Breast epithelium (tissue), 4 donors: ENCODE results near the gene NEK1. TPM values are rescaled to one million over a fixed set of nuclear protein-coding genes. Genes with fewer than 3 reads are reported as not detected.
"Not testable (repeated sequence)": the region's sequence is repeated elsewhere in the genome, so short reads cannot be mapped to it uniquely, and the experiment has no call there.

Experiments used
- DNase-seq, 2 donors: peaks; one replicate each; pipeline ENCODE4 v3.0.0-alpha.2; 2019; ENCODE audit warnings: low spot score in 2 of 2
- H3K27ac ChIP-seq, 2 donors: fragments of 200-600 bp; sonication (generic) in 1 of 2; one replicate each; pipeline ENCODE4 v1.5.1; 2016 to 2019; ENCODE audit warnings: mild to moderate bottlenecking in 1 of 2
- H3K27me3 ChIP-seq, 2 donors: fragments of 200-600 bp; sonication (generic) in 1 of 2; one replicate each; pipeline versions ENCODE4 v1.5.1 to v1.6.0; 2017 to 2019; ENCODE audit warnings: control low read depth in 1 of 2, mild to moderate bottlenecking in 1 of 2
- H3K36me3 ChIP-seq: fragments of 200-600 bp; one replicate; pipeline ENCODE4 v1.5.1; 2019
- H3K4me1 ChIP-seq, 2 donors: fragments of 200-600 bp; sonication (generic); one replicate each; pipeline ENCODE4 v1.5.1; 2016 to 2019; ENCODE audit warnings: control low read depth in 1 of 2
- H3K4me3 ChIP-seq, 3 donors: fragments of 200-600 bp; sonication (generic); 1 replicate in 2 of 3; 2 replicates in 1 of 3; pipeline ENCODE4 v1.5.1; 2016 to 2019; ENCODE audit warnings: mild to moderate bottlenecking in 3 of 3, moderate library complexity in 2 of 3
- H3K9me3 ChIP-seq, 2 donors: fragments of 200-600 bp; sonication (generic) in 1 of 2; one replicate each; pipeline ENCODE4 v1.5.1; 2016 to 2019; ENCODE audit warnings: control low read depth in 1 of 2
- POLR2A ChIP-seq: fragments of 450-650 bp; IDR thresholded peaks from one replicate; pipeline ENCODE4 v1.6.1; 2016; ENCODE audit warnings: antibody characterized with exemption, mild to moderate bottlenecking, moderate library complexity
- POLR2AphosphoS5 ChIP-seq, 3 donors: sonication (generic); formaldehyde crosslinking; IDR thresholded peaks; one replicate each; pipeline ENCODE4 v1.6.1; 2017; ENCODE audit warnings: antibody characterized with exemption in 3 of 3
- intact Hi-C: fragments of 100-400 bp; cut with DNase I; formaldehyde crosslinking; loops from one replicate; pipeline ENCODE4 v1.15.1; 2023; ENCODE audit warnings: low total_unique reads
- total RNA-seq, 3 donors: library from RNA; depleted of rRNA; stranded (reverse); fragments of >200 nt; gene quantifications; one replicate each; pipeline ENCODE4 v1.1.0, GENCODE V29; 2016
- TF ChIP-seq, protein P1 (sequence below), 3 donors: fragments of 450-650 bp; IDR thresholded peaks; one replicate each; pipeline ENCODE4 v1.5.1; 2016 to 2017; ENCODE audit warnings: antibody characterized with exemption in 3 of 3, mild to moderate bottlenecking in 3 of 3, moderate library complexity in 3 of 3

NEK1 gene
- total RNA-seq, 3 donors from 2014 or later = 14.4 to 18.1 (median 14.7) TPM

DNA sequence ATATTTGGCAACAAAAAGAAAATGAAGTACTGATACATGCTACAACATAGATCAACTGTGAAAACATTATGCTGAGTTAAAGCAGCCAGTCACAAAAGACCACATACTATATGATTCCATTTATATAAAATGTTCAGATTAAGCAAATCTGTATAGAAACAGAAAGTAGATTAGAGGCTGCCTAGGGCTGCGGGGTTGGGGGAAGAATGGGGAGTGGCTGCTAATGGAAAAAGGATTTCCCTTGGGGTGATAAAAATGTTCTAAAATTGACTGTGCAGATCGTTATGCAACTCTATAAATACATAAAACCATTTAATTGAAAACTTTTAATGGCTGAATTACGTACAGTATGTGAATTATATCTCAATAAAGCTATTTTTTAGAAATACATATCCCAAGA is 46.8 kb downstream of the NEK1 start:
- no peaks in the 10 kb centered on the region for H3K9me3 ChIP-seq
- no peaks in the 10 kb centered on the region for H3K36me3 ChIP-seq
- TF ChIP-seq, protein P1, sequence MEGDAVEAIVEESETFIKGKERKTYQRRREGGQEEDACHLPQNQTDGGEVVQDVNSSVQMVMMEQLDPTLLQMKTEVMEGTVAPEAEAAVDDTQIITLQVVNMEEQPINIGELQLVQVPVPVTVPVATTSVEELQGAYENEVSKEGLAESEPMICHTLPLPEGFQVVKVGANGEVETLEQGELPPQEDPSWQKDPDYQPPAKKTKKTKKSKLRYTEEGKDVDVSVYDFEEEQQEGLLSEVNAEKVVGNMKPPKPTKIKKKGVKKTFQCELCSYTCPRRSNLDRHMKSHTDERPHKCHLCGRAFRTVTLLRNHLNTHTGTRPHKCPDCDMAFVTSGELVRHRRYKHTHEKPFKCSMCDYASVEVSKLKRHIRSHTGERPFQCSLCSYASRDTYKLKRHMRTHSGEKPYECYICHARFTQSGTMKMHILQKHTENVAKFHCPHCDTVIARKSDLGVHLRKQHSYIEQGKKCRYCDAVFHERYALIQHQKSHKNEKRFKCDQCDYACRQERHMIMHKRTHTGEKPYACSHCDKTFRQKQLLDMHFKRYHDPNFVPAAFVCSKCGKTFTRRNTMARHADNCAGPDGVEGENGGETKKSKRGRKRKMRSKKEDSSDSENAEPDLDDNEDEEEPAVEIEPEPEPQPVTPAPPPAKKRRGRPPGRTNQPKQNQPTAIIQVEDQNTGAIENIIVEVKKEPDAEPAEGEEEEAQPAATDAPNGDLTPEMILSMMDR (IDR thresholded peaks at IDR 0.05) = no peak
- no peak for TF ChIP-seq POLR2A
- no peaks in the 10 kb centered on the region for H3K27me3 ChIP-seq
- H3K27ac ChIP-seq = no peak overlapping the region
- DNase-seq = no peak
- H3K4me3 ChIP-seq = no peak overlapping the region
- intact Hi-C loops = no loop called here
- H3K4me1 ChIP-seq = no peaks in the 10 kb centered on the region

DNA sequence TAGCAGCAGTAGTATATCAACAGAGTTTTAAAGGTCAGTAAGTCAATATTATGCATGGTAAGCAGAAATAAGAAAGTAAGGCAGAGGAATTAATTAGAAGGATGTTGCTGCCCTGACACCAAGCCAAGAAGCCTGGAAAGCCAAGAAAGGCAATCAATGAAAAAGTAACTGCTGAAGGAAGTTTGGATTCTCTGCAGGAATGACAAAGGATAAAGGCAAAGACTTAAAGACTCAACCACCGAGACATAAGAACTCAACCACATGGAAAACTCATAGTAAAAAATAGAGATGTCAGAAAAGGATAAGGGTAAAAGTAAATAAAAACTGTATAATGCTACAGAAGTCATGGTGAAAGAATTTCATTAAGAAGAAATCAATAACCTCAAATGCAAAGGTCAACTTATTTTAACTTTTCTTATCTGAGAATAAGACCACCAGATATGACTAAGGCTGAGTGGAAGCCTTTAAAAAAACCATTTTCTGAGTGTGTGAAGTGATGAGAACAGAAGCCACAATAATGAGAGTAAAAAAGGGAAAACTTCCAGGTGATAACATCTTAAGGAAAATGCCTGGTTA is 55.2 kb downstream of the NEK1 start:
- DNase-seq = no peak
- intact Hi-C loops = no loop called here

DNA sequence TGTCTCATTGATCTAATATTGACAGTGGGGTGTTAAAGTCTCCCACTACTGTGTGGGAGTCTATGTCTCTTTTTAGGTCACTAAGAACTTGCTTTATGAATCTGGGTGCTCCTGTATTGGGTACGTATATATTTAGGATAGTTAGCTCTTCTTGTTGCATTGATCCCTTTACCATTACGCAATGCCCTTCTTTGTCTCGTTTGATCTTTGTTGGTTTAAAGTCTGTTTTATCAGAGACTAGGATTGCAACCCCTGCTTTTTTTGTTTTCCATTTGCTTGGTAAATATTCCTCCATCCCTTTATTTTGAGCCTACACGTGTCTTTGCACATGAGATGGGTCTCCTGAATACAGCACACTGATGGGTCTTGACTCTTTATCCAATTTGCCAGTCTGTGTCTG is 65.8 kb downstream of the NEK1 start:
- not testable (repeated sequence) for H3K27ac ChIP-seq, H3K36me3 ChIP-seq, H3K4me1 ChIP-seq, H3K4me3 ChIP-seq, DNase-seq, H3K27me3 ChIP-seq
- intact Hi-C loops = loop anchor here (5.0 kb wide), 1 partner anchor 461 kb away; no protein-coding TSS in a partner anchor
- H3K9me3 ChIP-seq = peaks cover 5 to 17% of the 10 kb centered on the region in 2 donors

More for the DNA sequence above, 55.2 kb downstream of the NEK1 start:
- Histone ChIP-seq H3K4me1 (no peaks in the 10 kb centered on the region), H3K27ac (no peak overlapping the region), H3K27me3 (no peaks in the 10 kb centered on the region), H3K9me3 (no peaks in the 10 kb centered on the region), H3K4me3 (no peak overlapping the region), H3K36me3 (no peaks in the 10 kb centered on the region)
- no peak for TF ChIP-seq POLR2A
- TF ChIP-seq, protein P1 (IDR thresholded peaks at IDR 0.05) = no peak
- TF ChIP-seq POLR2AphosphoS5 (IDR thresholded peaks at IDR 0.05) = no peak

DNA sequence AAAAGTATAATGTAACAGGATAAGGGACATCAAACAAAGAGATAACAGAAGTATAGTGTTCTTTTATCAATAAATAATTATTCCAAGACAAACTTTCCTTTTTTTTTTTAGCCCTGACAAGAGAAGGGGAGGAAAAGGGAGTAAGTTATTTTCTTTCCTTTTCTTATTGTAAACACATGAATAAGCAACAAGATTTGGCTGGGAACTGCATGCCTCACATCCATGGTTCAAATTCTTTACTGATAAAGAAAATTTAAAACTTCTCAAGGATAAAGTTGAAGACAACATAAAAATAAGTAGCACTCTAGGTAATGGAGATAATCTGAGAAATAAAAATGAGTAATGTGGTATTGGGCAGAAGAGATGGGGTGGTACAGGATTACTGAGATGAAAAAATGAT is 71.6 kb downstream of the NEK1 start:
- no peak for TF ChIP-seq POLR2AphosphoS5 (IDR thresholded peaks at IDR 0.05)
- no peak for TF ChIP-seq POLR2A
- TF ChIP-seq, protein P1 (IDR thresholded peaks at IDR 0.05) = no peak
- intact Hi-C loops = no loop called here
- Histone ChIP-seq H3K36me3 (no peaks in the 10 kb centered on the region), H3K4me1 (no peaks in the 10 kb centered on the region), H3K27me3 (no peaks in the 10 kb centered on the region), H3K27ac (no peak overlapping the region), H3K4me3 (no peak overlapping the region), H3K9me3 (peaks cover 5 to 17% of the 10 kb centered on the region in 2 donors)
- no peak for DNase-seq

DNA sequence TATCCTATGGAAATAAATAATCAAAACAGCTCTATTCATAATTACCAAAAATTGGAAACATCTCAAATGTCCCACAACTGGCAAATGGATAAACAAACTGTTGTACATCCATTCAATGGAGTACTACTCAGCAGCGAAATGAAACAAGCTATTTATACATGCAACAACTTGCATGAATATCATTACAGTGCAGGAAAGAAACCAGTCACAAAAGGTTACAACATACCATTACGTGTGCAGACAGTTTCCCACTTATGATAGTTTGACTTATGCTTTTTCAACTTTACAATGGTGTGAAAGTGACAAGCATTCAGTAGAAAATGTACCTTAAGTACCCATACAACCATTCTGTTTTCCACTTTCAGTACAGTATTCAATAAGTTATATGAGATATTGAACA is 82.3 kb downstream of the NEK1 start:
- Histone ChIP-seq H3K27me3 (no peaks in the 10 kb centered on the region), H3K27ac (no peak overlapping the region), H3K4me3 (no peak overlapping the region), H3K36me3 (no peaks in the 10 kb centered on the region), H3K9me3 (no peaks in the 10 kb centered on the region), H3K4me1 (no peaks in the 10 kb centered on the region)
- no peak for TF ChIP-seq POLR2AphosphoS5 (IDR thresholded peaks at IDR 0.05)
- no peak for TF ChIP-seq POLR2A
- TF ChIP-seq, protein P1 (IDR thresholded peaks at IDR 0.05) = no peak
- intact Hi-C loops = no loop called here
- DNase-seq = no peak

DNA sequence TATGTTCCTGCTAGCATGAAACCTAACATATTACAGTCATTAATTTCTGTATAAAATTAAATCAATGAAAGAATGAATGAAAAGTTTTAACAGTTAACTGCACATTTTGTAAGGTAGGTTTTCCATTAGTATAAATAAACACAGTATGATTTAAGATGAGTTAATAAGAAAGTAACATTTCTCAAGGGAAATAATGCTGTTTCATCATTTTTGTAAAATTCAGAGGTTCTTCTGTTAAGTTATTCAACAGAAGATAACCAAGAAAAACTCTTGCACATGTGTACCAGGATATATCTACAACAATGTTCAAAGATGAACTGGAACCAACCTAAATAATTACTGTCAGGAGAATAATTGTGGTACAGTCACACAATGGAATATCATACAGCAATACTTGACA is 88.6 kb downstream of the NEK1 start:
- H3K27ac ChIP-seq = no peak overlapping the region
- no peaks in the 10 kb centered on the region for H3K4me1 ChIP-seq
- H3K9me3 ChIP-seq = no peaks in the 10 kb centered on the region
- no peak overlapping the region for H3K4me3 ChIP-seq
- H3K27me3 ChIP-seq = no peaks in the 10 kb centered on the region
- H3K36me3 ChIP-seq = no peaks in the 10 kb centered on the region
- no peak for TF ChIP-seq POLR2A
- TF ChIP-seq, protein P1 (IDR thresholded peaks at IDR 0.05) = no peak
- no peak for TF ChIP-seq POLR2AphosphoS5 (IDR thresholded peaks at IDR 0.05)
- intact Hi-C loops = no loop called here
- no peak for DNase-seq
